GM12878 (cell line): Measurements from ENCODE around the gene PADI3. TPM values are rescaled to one million over a fixed set of nuclear protein-coding genes. Genes with fewer than 3 reads are reported as not detected.

Experiments
- ATAC-seq: fragments of 200-7000 bp; cut with Tn5 transposase; 3 replicates; pipeline ENCODE4 v1.9.1; 2020; ENCODE audit warnings: mild to moderate bottlenecking, moderate library complexity
- BruUV-seq: library from RNA; stranded (reverse); fragments of 400-500 nt; replicated peaks from 2 replicates; lab custom pipeline; 2021; lab: Mats Ljungman, UMichigan
- CTCF ChIA-PET: fragments of 300-600 bp; sonication (Branson Sonifier 250); formaldehyde crosslinking; extraction: SDS; loops from one replicate; lab custom pipeline; 2021; ENCODE audit warnings: inconsistent platforms; lab: Yijun Ruan, JAX
- POLR2A ChIA-PET: fragments of 350-600 bp; formaldehyde crosslinking; extraction: SDS; loops from one replicate; lab custom pipeline; 2021; ENCODE audit warnings: inconsistent platforms; lab: Charles Lee
- RAD21 ChIA-PET: fragments of 300-600 bp; sonication (Branson Sonifier 250); formaldehyde crosslinking; loops from one replicate; lab custom pipeline; 2023; ENCODE audit warnings: antibody characterized with exemption; ENCODE audit not compliant: unreplicated experiment; lab: Charles Lee
- SMC1A ChIA-PET: fragments of 300-600 bp; sonication (Branson Sonifier 250); formaldehyde crosslinking; loops from one replicate; lab custom pipeline; 2023; ENCODE audit not compliant: unreplicated experiment, uncharacterized antibody; lab: Charles Lee
- DNase-seq: peaks from one replicate; pipeline ENCODE4 v3.0.0-alpha.2; 2011; ENCODE audit warnings: low read depth, low spot score
- FAIRE-seq: peaks from 3 replicates; lab custom pipeline; 2011; peaks lifted over from hg19 to GRCh38; lab: Jason Lieb, UNC
- H2AFZ ChIP-seq: 2 replicates; pipeline ENCODE4 v1.6.0; 2011; ENCODE audit warnings: low read depth, low read length, control low read depth; ENCODE audit not compliant: control insufficient read depth
- H3K27ac ChIP-seq: 2 replicates; pipeline ENCODE4 v1.5.1; 2011; ENCODE audit warnings: control low read depth; ENCODE audit not compliant: control insufficient read depth, insufficient read depth
- H3K27me3 ChIP-seq, 2 experiments: replicated peaks in 1 of 2; 2 replicates each; pipeline versions ENCODE4 v1.6.0 to v1.6.1; 2011; ENCODE audit warnings: low read length in 1 of 2; ENCODE audit not compliant: control insufficient read depth in 2 of 2, insufficient read depth in 2 of 2
- H3K36me3 ChIP-seq, 2 experiments: 2 replicates each; pipeline ENCODE4 v1.5.1; 2011; ENCODE audit warnings: low read length in 1 of 2; ENCODE audit not compliant: control insufficient read depth in 2 of 2, insufficient read depth in 2 of 2
- H3K4me1 ChIP-seq: 2 replicates; pipeline ENCODE4 v1.6.1; 2011; ENCODE audit warnings: mild to moderate bottlenecking, low read length, moderate library complexity, mixed read lengths; ENCODE audit not compliant: control insufficient read depth, insufficient read depth
- H3K4me2 ChIP-seq: 2 replicates; pipeline ENCODE4 v1.6.0; 2011; ENCODE audit warnings: control low read depth; ENCODE audit not compliant: control insufficient read depth, insufficient read depth
- H3K4me3 ChIP-seq: fragments of 200-600 bp; sonication (generic); 2 replicates; pipeline ENCODE4 v1.5.1; 2016
- H3K79me2 ChIP-seq: 2 replicates; pipeline ENCODE4 v1.6.0; 2011; ENCODE audit warnings: low read length; ENCODE audit not compliant: control insufficient read depth, insufficient read depth
- H3K9ac ChIP-seq: 2 replicates; pipeline ENCODE4 v1.8.0; 2011; ENCODE audit warnings: low read length, control low read depth, mixed read lengths; ENCODE audit not compliant: control insufficient read depth, insufficient read depth
- H3K9me3 ChIP-seq: replicated peaks from 3 replicates; pipeline ENCODE4 v1.5.1; 2011; ENCODE audit warnings: mild to moderate bottlenecking, low read length; ENCODE audit not compliant: control insufficient read depth, insufficient read depth
- H4K20me1 ChIP-seq: 2 replicates; pipeline ENCODE4 v1.6.0; 2011; ENCODE audit not compliant: control insufficient read depth, insufficient read depth
- CBFB ChIP-seq: IDR thresholded peaks from 2 replicates; pipeline ENCODE4 v1.6.1; 2016; ENCODE audit warnings: antibody characterized with exemption, low read depth
- DPF2 ChIP-seq: fragments of 450-650 bp; IDR thresholded peaks from 2 replicates; pipeline ENCODE4 v1.6.1; 2017; ENCODE audit warnings: mild to moderate bottlenecking
- EED ChIP-seq: sonication (generic); IDR thresholded peaks from 2 replicates; pipeline ENCODE4 v1.6.1; 2016; ENCODE audit warnings: antibody characterized with exemption, low read depth
- EP300 ChIP-seq, 2 experiments: fragments of 150-350 bp in 1 of 2; IDR thresholded peaks; 2 replicates each; pipeline ENCODE4 v1.6.1; 2011 to 2012; ENCODE audit warnings: low read depth in 2 of 2, low read length in 2 of 2, borderline replicate concordance in 1 of 2, improper control_type of control experiment in 1 of 2, inconsistent platforms in 1 of 2; ENCODE audit not compliant: control insufficient read depth in 1 of 2
- ESRRA ChIP-seq: IDR thresholded peaks from 2 replicates; pipeline ENCODE4 v1.6.1; 2012; ENCODE audit warnings: mild to moderate bottlenecking, low read length, improper control_type of control experiment
- FOS ChIP-seq: IDR thresholded peaks from 3 replicates; pipeline ENCODE4 v1.6.1; 2011; ENCODE audit warnings: borderline replicate concordance; ENCODE audit not compliant: insufficient read length; ENCODE audit errors: extremely low read depth
- FOXK2 ChIP-seq: fragments of 450-650 bp; IDR thresholded peaks from 2 replicates; pipeline ENCODE4 v1.6.1; 2017; ENCODE audit warnings: mild to moderate bottlenecking, moderate library complexity
- MEF2B ChIP-seq: fragments of 450-650 bp; IDR thresholded peaks from 2 replicates; pipeline ENCODE4 v1.6.1; 2018; ENCODE audit warnings: mild to moderate bottlenecking, moderate library complexity; ENCODE audit not compliant: partially characterized antibody, poor library complexity, severe bottlenecking
- NR2C2 ChIP-seq: IDR thresholded peaks from 2 replicates; pipeline ENCODE4 v1.6.1; 2011; ENCODE audit warnings: borderline replicate concordance, low read depth; ENCODE audit not compliant: control insufficient read depth, insufficient read length
- PAX8 ChIP-seq: fragments of 450-650 bp; IDR thresholded peaks from 2 replicates; pipeline ENCODE4 v1.6.1; 2017; ENCODE audit warnings: mild to moderate bottlenecking, moderate library complexity
- POLR2AphosphoS5 ChIP-seq: IDR thresholded peaks from 2 replicates; pipeline ENCODE4 v1.6.1; 2011; ENCODE audit warnings: mild to moderate bottlenecking, low read length, inconsistent platforms
- SIX5 ChIP-seq: IDR thresholded peaks from 2 replicates; pipeline ENCODE4 v1.6.1; 2011; ENCODE audit warnings: mild to moderate bottlenecking, low read depth, low read length, moderate library complexity; ENCODE audit not compliant: severe bottlenecking
- SMC3 ChIP-seq: IDR thresholded peaks from 2 replicates; pipeline ENCODE4 v1.6.1; 2011; ENCODE audit warnings: low read length, improper control_type of control experiment, borderline replicate concordance
- SUZ12 ChIP-seq: fragments of 200-600 bp; sonication (generic); IDR thresholded peaks from one replicate; pipeline ENCODE4 v1.6.1; 2018; ENCODE audit warnings: antibody characterized with exemption, mild to moderate bottlenecking; ENCODE audit not compliant: unreplicated experiment
- TCF7 ChIP-seq: IDR thresholded peaks from 2 replicates; pipeline ENCODE4 v1.6.1; 2014; ENCODE audit warnings: antibody characterized with exemption, borderline replicate concordance
- ZBED1 ChIP-seq: IDR thresholded peaks from 2 replicates; pipeline ENCODE4 v1.6.1; 2016; ENCODE audit warnings: borderline replicate concordance
- ZZZ3 ChIP-seq: IDR thresholded peaks from 2 replicates; pipeline ENCODE4 v1.6.1; 2011; ENCODE audit warnings: low read depth; ENCODE audit not compliant: control insufficient read depth, insufficient read length
- WGBS: methylation state at CpG from one replicate; pipeline ENCODE4 v1.1.6; 2016; ENCODE audit warnings: low lambda C conversion rate; ENCODE audit not compliant: insufficient replicate concordance, insufficient coverage; ENCODE audit errors: missing lambda C conversion rate; 5-methylcytosine and 5-hydroxymethylcytosine counted together
- in situ Hi-C: fragments of 300-500 bp; cut with MboI; formaldehyde crosslinking; loops from 9 replicates; pipeline ENCODE4 v1.14.3; 2018; ENCODE audit warnings: mixed read lengths
- intact Hi-C: fragments of 100-400 bp; cut with micrococcal nuclease; formaldehyde crosslinking; loops from one replicate; pipeline ENCODE4 v1.14.2; 2022; ENCODE audit not compliant: unreplicated experiment
- polyA plus RNA-seq, 11 experiments: library from polyadenylated mRNA; depleted of rRNA in 4 of 11; unstranded in 6 of 11; stranded (reverse) in 5 of 11; fragments of >200 nt; fragmentation: Nextera tagmentation in 4 of 11; fragmentation: Illumina TruSeq in 1 of 11; extraction: Ambion mirVana in 4 of 11; extraction: Trizol in 1 of 11; gene quantifications; 1 replicate in 1 of 11; 2 replicates in 10 of 11; pipeline versions ENCODE4 v1.2.1 to v1.2.3, GENCODE V29; 2011 to 2016; ENCODE audit warnings: inconsistent platforms in 2 of 11, missing spikeins in 2 of 11, low read depth in 1 of 11
- total RNA-seq, 4 experiments: library from RNA; depleted of rRNA in 3 of 4; stranded (reverse); fragments of >200 nt in 3 of 4; fragmentation: Illumina TruSeq in 1 of 4; extraction: Trizol in 1 of 4; gene quantifications; 2 replicates each; pipeline versions ENCODE4 v1.2.1 to v1.2.3, GENCODE V29; 2013 to 2021

PADI3 gene
- total and polyA plus RNA-seq, 10 of the 15 experiments (the other 5 are each of a cell fraction or from before 2014, with no cell fraction given) = 0.01 TPM; not detected in 9

GRCh38 chr1:17289721-17290120 lies 40.8 kb downstream of the PADI3 start:
- Histone ChIP-seq H4K20me1 (no peaks in the 10 kb centered on the region), H3K9me3 (no peaks in the 10 kb centered on the region), H3K9ac (no peak overlapping the region), H3K4me2 (no peak overlapping the region), H3K36me3 (no peaks in the 10 kb centered on the region), H3K4me1 (no peaks in the 10 kb centered on the region), H3K4me3 (no peak overlapping the region), H2AFZ (no peak overlapping the region), H3K79me2 (no peaks in the 10 kb centered on the region), H3K27me3 (no peaks in the 10 kb centered on the region; a peak in 1 of 4 replicates), H3K27ac (no peak overlapping the region)
- 45% methylated on average over 2 of the region's 2 CpGs for WGBS
- ChIA-PET SMC1A (no interaction called here), RAD21 (no interaction called here), CTCF (no interaction called here), POLR2A (no interaction called here)
- intact Hi-C loops = no loop called here
- TF ChIP-seq ZZZ3 (no peak), ZBED1 (no peak), EED (no peak), PAX8 (no peak), SMC3 (no peak), FOS (no peak), CBFB (no peak), DPF2 (no peak), POLR2AphosphoS5 (no peak)
- in situ Hi-C loops = no loop called here
- no peak for DNase-seq
- no peak for FAIRE-seq
- no peak for ATAC-seq
- no TSS peak for BruUV-seq

- Histone ChIP-seq H3K4me3 (no peak overlapping the region), H2AFZ (no peak overlapping the region), H3K27ac (no peak overlapping the region), H3K9me3 (no peaks in the 10 kb centered on the region), H3K4me1 (no peaks in the 10 kb centered on the region), H4K20me1 (no peaks in the 10 kb centered on the region), H3K79me2 (no peaks in the 10 kb centered on the region), H3K36me3 (no peaks in the 10 kb centered on the region), H3K4me2 (no peak overlapping the region), H3K27me3 (no peaks in the 10 kb centered on the region), H3K9ac (no peak overlapping the region)
- ChIA-PET POLR2A (no interaction called here), SMC1A (no interaction called here), CTCF (interaction anchor here (1.0 kb wide), 1 partner anchor 27 kb away, joined by 3 read pairs; no protein-coding TSS in a partner anchor), RAD21 (no interaction called here)
- no TSS peak for BruUV-seq
- in situ Hi-C loops (no loop called here), intact Hi-C loops (no loop called here)
- WGBS = 0% methylated on average over 3 of the region's 3 CpGs
- ATAC-seq = no peak
- FAIRE-seq = no peak
- DNase-seq = no peak
- TF ChIP-seq SIX5 = no peak
- no peak for TF ChIP-seq FOXK2
- no peak for TF ChIP-seq NR2C2
- TF ChIP-seq MEF2B = no peak
- no peak for TF ChIP-seq EP300 (IDR thresholded peaks at IDR 0.05; ENCODE audit: borderline replicate concordance in 1 of 2, control insufficient read depth in 1 of 2, low read depth in 2 of 2, low read length in 2 of 2)
- no peak for TF ChIP-seq ESRRA
- no peak for TF ChIP-seq TCF7
- no peak for TF ChIP-seq SUZ12
These were observed 41.7 kb downstream of the PADI3 start for GRCh38 chr1:17290553-17290952.
